ENCODE results near the gene STK38. TPM values are rescaled to one million over a fixed set of nuclear protein-coding genes. Genes with fewer than 3 reads are reported as not detected.

STK38 gene
- total and polyA plus RNA-seq, 2 of the 4 experiments (the other 2 are of a cell fraction), result 10.6 to 19.7 TPM

- peak overlapping the region; percentile 98 for H3K9ac ChIP-seq (ENCODE audit: low read depth, low read length)
- peaks cover 24% of the 10 kb centered on the region; the same call in 1 of the 2 replicates for H4K20me1 ChIP-seq (ENCODE audit: insufficient read depth, low read length)
- ATAC-seq (ENCODE audit: low read depth) (peak; percentile 4), DNase-seq (peak; percentile 31)
- peak overlapping the region; percentile 34 for H3K18ac ChIP-seq (ENCODE audit: low read depth, low read length)
- H3K4me2 ChIP-seq (ENCODE audit: low read depth, low read length), result peak overlapping the region; percentile 99
- H4K8ac ChIP-seq (ENCODE audit: low read depth in 2 of 2, low read length in 2 of 2), result peak overlapping the region; percentile 26 to 94; a peak in 2 of 4 replicates
- H2BK20ac ChIP-seq (ENCODE audit: low read depth, low read length), result 0 out of 2 replicates have a peak overlapping the region, but pooled peaks have one; percentile 12
- H2BK120ac ChIP-seq (ENCODE audit: low read depth, low read length), result peak overlapping the region; percentile 59
- H3K9me3 ChIP-seq (ENCODE audit: control insufficient read depth, insufficient read depth, low read length), result no peaks in the 10 kb centered on the region
- peak overlapping the region; percentile 42; the same call in 1 of the 2 replicates for H4K5ac ChIP-seq (ENCODE audit: low read depth, low read length)
- peak overlapping the region; percentile 95 for H3K4ac ChIP-seq (ENCODE audit: low read depth, low read length)
- peaks cover 2 to 53% of the 10 kb centered on the region in 2 experiments; a peak in 2 of 4 replicates for H3K79me1 ChIP-seq (ENCODE audit: low read depth in 1 of 2, low read length in 2 of 2)
- intact Hi-C loops (cut with micrococcal nuclease), result loop anchor here (1.0 kb wide), 1 partner anchor 50 kb away; no protein-coding TSS in a partner anchor
- 1% methylated on average over 7 of the region's 15 CpGs; no CpG with 5 or more reads in 1 of the 2 experiments for WGBS, 2 experiments (ENCODE audit: extremely low coverage in 2 of 2, insufficient read length in 1 of 2)
- no TSS peak for BruUV-seq (replicated peaks)
- no peaks in the 10 kb centered on the region for H3K9me1 ChIP-seq (ENCODE audit: insufficient read depth, low read length)
- peak overlapping the region; percentile 98 for H3K27ac ChIP-seq (ENCODE audit: insufficient read depth, low read length)
- H3K56ac ChIP-seq (ENCODE audit: extremely low read depth, insufficient read depth, low read length), result peak overlapping the region; percentile 40
- dilution Hi-C loops (cut with HindIII; ENCODE audit: low sequenced_read_pairs, unreplicated experiment), result no loop called here
- H2AK5ac ChIP-seq (ENCODE audit: low read depth, low read length), result peak overlapping the region; percentile 72
- in situ Hi-C loops (cut with MboI; ENCODE audit: low sequenced_read_pairs), result loop anchor here (5.0 kb wide), 1 partner anchor 46 kb away; the partner anchor contains the start of gene SRSF3
- peak overlapping the region; percentile 94 for H2BK5ac ChIP-seq (ENCODE audit: low read depth, low read length, poor library complexity, severe bottlenecking)
- peak overlapping the region; percentile 88 for H4K91ac ChIP-seq (ENCODE audit: insufficient read depth, low read depth, low read length)
- no peaks in the 10 kb centered on the region for H3K36me3 ChIP-seq (ENCODE audit: control insufficient read depth, insufficient read depth, low read length)
- H3K23ac ChIP-seq (ENCODE audit: low read depth, low read length), result peak overlapping the region; percentile 98
- H3K4me3 ChIP-seq (ENCODE audit: insufficient read depth, low read depth, low read length), result peak overlapping the region; percentile 97
- peaks cover 6% of the 10 kb centered on the region; the same call in 1 of the 2 replicates for H3K4me1 ChIP-seq (ENCODE audit: control insufficient read depth, insufficient read depth, low read length)
- peak overlapping the region; percentile 29; the same call in 1 of the 3 replicates for H2BK15ac ChIP-seq (ENCODE audit: low read depth, low read length)
- H3K27me3 ChIP-seq (ENCODE audit: control insufficient read depth, insufficient read depth, low read length), result no peaks in the 10 kb centered on the region
- CTCF ChIA-PET, result interaction anchor here (0.7 to 1.2 kb wide), 2 partner anchors 22 to 33 kb away, joined by 3 read pairs; no protein-coding TSS in a partner anchor
- TF ChIP-seq RCOR1 (IDR thresholded peaks at IDR 0.05; ENCODE audit: insufficient replicate concordance, low read length) (no peak), MXI1 (IDR thresholded peaks at IDR 0.05; ENCODE audit: borderline replicate concordance, low read depth, low read length) (no peak), RFX5 (IDR thresholded peaks at IDR 0.05; ENCODE audit: low read depth, low read length) (no peak)
- H2AK9ac ChIP-seq (replicated peaks; ENCODE audit: low read depth, low read length, poor library complexity), result peak overlapping the region; percentile 97
- H2AFZ ChIP-seq (replicated peaks; ENCODE audit: low read length, poor library complexity), result peak overlapping the region; percentile 96
- POLR2A ChIA-PET (ENCODE audit: unreplicated experiment), result interaction anchor here (0.6 to 1.0 kb wide), 3 partner anchors 50 to 62 kb away, joined by 3 to 10 read pairs (median 3); no protein-coding TSS in a partner anchor
- H3K14ac ChIP-seq (replicated peaks; ENCODE audit: low read depth, low read length), result peak overlapping the region; percentile 99
Observed at GRCh38 chr6:36546308-36546919, 865 bp downstream of the STK38 start.
